Endothelial cell of umbilical vein (primary cell): Measurements from ENCODE around the gene TDRD3. TPM values are rescaled to one million over a fixed set of nuclear protein-coding genes. Genes with fewer than 3 reads are reported as not detected.

Experiments
- BruUV-seq: library from RNA; stranded (reverse); fragments of 400-500 nt; replicated peaks from 2 replicates; lab custom pipeline; 2021; lab: Mats Ljungman, UMichigan
- CTCF ChIA-PET: fragments of 300-600, 350-600 bp; sonication (Branson Sonifier 250); formaldehyde crosslinking; loops from one replicate; lab custom pipeline; 2021; ENCODE audit warnings: antibody characterized with exemption, inconsistent platforms; lab: Charles Lee
- POLR2A ChIA-PET: fragments of 300-600, 350-600 bp; sonication (Branson Sonifier 250); formaldehyde crosslinking; loops from one replicate; lab custom pipeline; 2021; ENCODE audit warnings: antibody characterized with exemption, inconsistent platforms; lab: Charles Lee
- DNase-seq: peaks from one replicate; pipeline ENCODE4 v3.0.0-alpha.2; 2011; ENCODE audit warnings: low read depth, low spot score
- FAIRE-seq: peaks from 2 replicates; lab custom pipeline; 2011; peaks lifted over from hg19 to GRCh38; lab: Jason Lieb, UNC
- H2AFZ ChIP-seq: 2 replicates; pipeline ENCODE4 v1.6.0; 2012; ENCODE audit warnings: low read depth, low read length, control low read depth, inconsistent platforms
- H3K27ac ChIP-seq: 2 replicates; pipeline ENCODE4 v1.5.1; 2011; ENCODE audit warnings: low read depth, mild to moderate bottlenecking, control low read depth, low read length, moderate library complexity; ENCODE audit not compliant: insufficient read depth
- H3K27me3 ChIP-seq, 2 experiments: 2 replicates each; pipeline versions ENCODE4 v1.6.0 to v1.6.1; 2011; ENCODE audit warnings: low read length in 2 of 2, mixed read lengths in 1 of 2; ENCODE audit not compliant: control insufficient read depth in 2 of 2, insufficient read depth in 2 of 2
- H3K36me3 ChIP-seq, 2 experiments: 2 replicates in 1 of 2; 3 replicates in 1 of 2; pipeline ENCODE4 v1.5.1; 2011; ENCODE audit warnings: low read length in 2 of 2, mild to moderate bottlenecking in 1 of 2, moderate library complexity in 1 of 2; ENCODE audit not compliant: control insufficient read depth in 2 of 2, insufficient read depth in 2 of 2; ENCODE audit errors: extremely low read depth in 1 of 2
- H3K4me1 ChIP-seq: 3 replicates; pipeline ENCODE4 v1.5.1; 2011; ENCODE audit warnings: mild to moderate bottlenecking, low read length; ENCODE audit not compliant: control insufficient read depth, insufficient read depth; ENCODE audit errors: extremely low read depth
- H3K4me2 ChIP-seq: 2 replicates; pipeline ENCODE4 v1.6.1; 2011; ENCODE audit warnings: low read length, control low read depth, mixed read lengths; ENCODE audit not compliant: insufficient read depth
- H3K4me3 ChIP-seq, 3 experiments: fragments of 200-600 bp in 1 of 3; sonication (generic), shearing (Covaris generic) in 1 of 3; replicated peaks in 1 of 3; 2 replicates each; pipeline ENCODE4 v1.5.1; 2011 to 2016; ENCODE audit warnings: control low read depth in 3 of 3, low read length in 3 of 3, mild to moderate bottlenecking in 2 of 3, inconsistent platforms in 1 of 3, low read depth in 1 of 3, moderate library complexity in 1 of 3; ENCODE audit not compliant: insufficient read depth in 1 of 3
- H3K79me2 ChIP-seq: 2 replicates; pipeline ENCODE4 v1.6.0; 2012; ENCODE audit warnings: low read length, inconsistent platforms; ENCODE audit not compliant: control insufficient read depth, insufficient read depth
- H3K9ac ChIP-seq: replicated peaks from 2 replicates; pipeline ENCODE3; 2011; ENCODE audit warnings: low read length, control low read depth; ENCODE audit not compliant: insufficient read depth; ENCODE audit errors: extremely low read depth
- H3K9me1 ChIP-seq: replicated peaks from 3 replicates; pipeline ENCODE4 v1.6.0; 2011; ENCODE audit warnings: mild to moderate bottlenecking, low read length; ENCODE audit not compliant: control insufficient read depth, insufficient read depth; ENCODE audit errors: extremely low read depth
- H3K9me3 ChIP-seq: replicated peaks from 2 replicates; pipeline ENCODE4 v1.5.1; 2012; ENCODE audit warnings: low read length, inconsistent platforms; ENCODE audit not compliant: control insufficient read depth, insufficient read depth
- H4K20me1 ChIP-seq: replicated peaks from 2 replicates; pipeline ENCODE3; 2011; ENCODE audit warnings: mild to moderate bottlenecking, low read length; ENCODE audit not compliant: control insufficient read depth, insufficient read depth; ENCODE audit errors: extremely low read depth
- EZH2 ChIP-seq: IDR thresholded peaks from 2 replicates; pipeline ENCODE4 v1.6.1; 2012; ENCODE audit warnings: borderline replicate concordance, low read depth, mild to moderate bottlenecking, moderate library complexity, low read length, inconsistent platforms; ENCODE audit not compliant: severe bottlenecking
- GATA2 ChIP-seq: IDR thresholded peaks from 2 replicates; pipeline ENCODE4 v1.7.0; 2011; ENCODE audit warnings: low read depth, mild to moderate bottlenecking, moderate library complexity, mixed read lengths, low read length; ENCODE audit not compliant: insufficient read length, insufficient read depth
- JUN ChIP-seq: IDR thresholded peaks from 2 replicates; pipeline ENCODE4 v1.6.1; 2011; ENCODE audit warnings: borderline replicate concordance, low read depth; ENCODE audit not compliant: insufficient read length, insufficient read depth
- MAX ChIP-seq: IDR thresholded peaks from 2 replicates; pipeline ENCODE4 v1.6.1; 2011; ENCODE audit not compliant: insufficient read depth, insufficient read length
- POLR2A ChIP-seq: IDR thresholded peaks from 2 replicates; pipeline ENCODE4 v1.6.1; 2012; ENCODE audit warnings: low read depth, mild to moderate bottlenecking, control low read depth, low read length
- POLR2AphosphoS5 ChIP-seq: IDR thresholded peaks from 2 replicates; pipeline ENCODE4 v1.6.1; 2012; ENCODE audit warnings: low read depth, mild to moderate bottlenecking, control low read depth, low read length, moderate library complexity; ENCODE audit not compliant: insufficient read depth
- dilution Hi-C: fragments of 300-500 bp; cut with MboI; formaldehyde crosslinking; loops from one replicate; pipeline ENCODE4 v1.15.0; 2019; ENCODE audit warnings: low sequenced_read_pairs; ENCODE audit not compliant: extremely low pct_ligation_motif_present
- intact Hi-C: fragments of 100-400 bp; cut with micrococcal nuclease; formaldehyde crosslinking; loops from one replicate; pipeline ENCODE4 v1.10.0; 2022
- polyA plus RNA-seq, 4 experiments: library from polyadenylated mRNA; depleted of rRNA in 3 of 4; stranded (reverse) in 3 of 4; unstranded in 1 of 4; fragments of >200 nt; gene quantifications; 2 replicates each; pipeline versions ENCODE4 v1.2.1 to v1.2.3, GENCODE V29; 2011 to 2012; ENCODE audit warnings: missing spikeins in 1 of 4
- total RNA-seq: library from RNA; stranded (reverse); gene quantifications from 2 replicates; pipeline ENCODE4 v1.2.3, GENCODE V29; 2021
- TF ChIP-seq, protein P1 (sequence below), 2 donors: IDR thresholded peaks; 1 replicate in 1 of 2; 2 replicates in 1 of 2; pipeline ENCODE4 v1.5.1; 2011; ENCODE audit warnings: low read length in 2 of 2, mild to moderate bottlenecking in 2 of 2, moderate library complexity in 2 of 2, control low read depth in 1 of 2, inconsistent platforms in 1 of 2, low read depth in 1 of 2; ENCODE audit not compliant: insufficient read depth in 1 of 2; ENCODE audit errors: extremely low read depth in 1 of 2

The TDRD3 gene
- total and polyA plus RNA-seq, 2 donors (not counting 3 experiments of a cell fraction or from before 2014, with no cell fraction given), result 3.0 to 16.3 TPM

DNA sequence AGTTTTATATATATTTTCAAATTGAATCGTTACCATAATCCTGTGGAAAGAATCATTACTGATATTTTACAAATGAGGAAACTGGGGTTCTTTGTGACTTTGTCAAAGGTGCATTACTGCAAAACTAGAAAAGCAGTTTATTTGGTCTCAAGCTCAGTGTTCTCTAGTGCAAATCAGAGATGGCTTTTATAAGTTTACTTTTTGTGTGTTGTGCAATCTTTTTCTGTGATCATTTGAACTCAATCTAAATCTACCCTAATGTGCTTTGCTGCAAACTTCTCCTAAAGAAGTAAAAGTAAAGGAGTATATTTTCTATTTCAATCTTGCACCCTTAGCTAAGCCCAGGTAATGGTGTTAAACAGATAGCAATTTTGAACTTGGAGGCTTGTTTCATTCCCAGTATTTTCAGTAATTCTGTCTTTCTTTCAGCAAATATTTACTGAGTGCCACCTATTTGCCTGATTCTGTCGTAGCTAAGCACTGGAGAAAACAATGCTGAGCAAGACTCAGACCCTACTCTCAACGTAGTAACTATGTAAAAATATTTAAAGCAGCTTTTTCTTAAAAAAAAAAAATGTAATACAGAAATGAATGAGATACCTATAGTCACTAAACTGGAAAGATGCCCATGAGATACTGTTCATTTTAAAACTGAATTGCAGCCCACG lies 124.0 kb downstream of the TDRD3 start:
- dilution Hi-C loops, result no loop called here
- Histone ChIP-seq H3K4me3 (no peak overlapping the region), H3K36me3 (no peaks in the 10 kb centered on the region), H3K9me3 (no peaks in the 10 kb centered on the region), H3K27ac (no peak overlapping the region), H3K4me1 (no peaks in the 10 kb centered on the region), H3K79me2 (no peaks in the 10 kb centered on the region), H4K20me1 (no peaks in the 10 kb centered on the region), H2AFZ (no peak overlapping the region), H3K27me3 (no peaks in the 10 kb centered on the region), H3K4me2 (no peak overlapping the region), H3K9ac (no peak overlapping the region), H3K9me1 (no peaks in the 10 kb centered on the region)
- ChIA-PET CTCF (no interaction called here), POLR2A (no interaction called here)
- DNase-seq (no peak), FAIRE-seq (no peak)
- no TSS peak for BruUV-seq
- TF ChIP-seq, protein P1, sequence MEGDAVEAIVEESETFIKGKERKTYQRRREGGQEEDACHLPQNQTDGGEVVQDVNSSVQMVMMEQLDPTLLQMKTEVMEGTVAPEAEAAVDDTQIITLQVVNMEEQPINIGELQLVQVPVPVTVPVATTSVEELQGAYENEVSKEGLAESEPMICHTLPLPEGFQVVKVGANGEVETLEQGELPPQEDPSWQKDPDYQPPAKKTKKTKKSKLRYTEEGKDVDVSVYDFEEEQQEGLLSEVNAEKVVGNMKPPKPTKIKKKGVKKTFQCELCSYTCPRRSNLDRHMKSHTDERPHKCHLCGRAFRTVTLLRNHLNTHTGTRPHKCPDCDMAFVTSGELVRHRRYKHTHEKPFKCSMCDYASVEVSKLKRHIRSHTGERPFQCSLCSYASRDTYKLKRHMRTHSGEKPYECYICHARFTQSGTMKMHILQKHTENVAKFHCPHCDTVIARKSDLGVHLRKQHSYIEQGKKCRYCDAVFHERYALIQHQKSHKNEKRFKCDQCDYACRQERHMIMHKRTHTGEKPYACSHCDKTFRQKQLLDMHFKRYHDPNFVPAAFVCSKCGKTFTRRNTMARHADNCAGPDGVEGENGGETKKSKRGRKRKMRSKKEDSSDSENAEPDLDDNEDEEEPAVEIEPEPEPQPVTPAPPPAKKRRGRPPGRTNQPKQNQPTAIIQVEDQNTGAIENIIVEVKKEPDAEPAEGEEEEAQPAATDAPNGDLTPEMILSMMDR (IDR thresholded peaks at IDR 0.05; ENCODE audit: extremely low read depth in 1 of 2, insufficient read depth in 1 of 2, low read depth in 1 of 2, low read length in 2 of 2), result no peak
- no peak for TF ChIP-seq MAX
- intact Hi-C loops, result no loop called here

GRCh38 chr13:60538566-60538965 lies 141.5 kb downstream of the TDRD3 start:
- no peaks in the 10 kb centered on the region for H3K4me1 ChIP-seq
- H3K9me3 ChIP-seq, result no peaks in the 10 kb centered on the region

More at GRCh38 chr13:60538566-60538965, 141.5 kb downstream of the TDRD3 start:
- intact Hi-C loops, result no loop called here
- FAIRE-seq (no peak), DNase-seq (no peak)
- CTCF ChIA-PET, result interaction anchor here (1.1 to 1.6 kb wide), 2 partner anchors 9 to 15 kb away, joined by 3 to 4 read pairs; no protein-coding TSS in a partner anchor
- Histone ChIP-seq H3K9me1 (no peaks in the 10 kb centered on the region), H3K9ac (no peak overlapping the region), H2AFZ (no peak overlapping the region), H3K79me2 (no peaks in the 10 kb centered on the region), H3K27me3 (no peaks in the 10 kb centered on the region), H4K20me1 (no peaks in the 10 kb centered on the region), H3K4me2 (no peak overlapping the region), H3K36me3 (no peaks in the 10 kb centered on the region), H3K4me3 (no peak overlapping the region), H3K27ac (no peak overlapping the region)
- POLR2A ChIA-PET, result no interaction called here
- dilution Hi-C loops, result no loop called here
- BruUV-seq, result no TSS peak
- TF ChIP-seq POLR2A (no peak), MAX (no peak), JUN (no peak), GATA2 (no peak), EZH2 (no peak), POLR2AphosphoS5 (no peak)
